ENCODE data around the gene TTC34. TPM values are rescaled to one million over a fixed set of nuclear protein-coding genes. Genes with fewer than 3 reads are reported as not detected.

The TTC34 gene
- total and polyA plus RNA-seq, 2 donors from 2014 or later, result 0.15 to 2.4 TPM

- Histone ChIP-seq H3K9me3 (ENCODE audit: control insufficient read depth in 2 of 3, insufficient read depth in 1 of 3, low read length in 3 of 3) (peaks cover 0 to 5% (median 3%) of the 10 kb centered on the region in 3 donors), H3K9ac (ENCODE audit: low read length in 3 of 3) (no peak overlapping the region), H3K27me3 (ENCODE audit: control insufficient read depth, insufficient read depth, low read length) (peaks cover 9% of the 10 kb centered on the region), H3K36me3 (ENCODE audit: control insufficient read depth in 2 of 3, insufficient read depth in 3 of 3, low read length in 3 of 3) (no peaks in the 10 kb centered on the region), H3K4me1 (ENCODE audit: control insufficient read depth in 2 of 3, insufficient read depth in 2 of 3, low read depth in 1 of 3, low read length in 3 of 3) (no peaks in the 10 kb centered on the region), H3K27ac (ENCODE audit: low read depth in 2 of 2, low read length in 2 of 2) (no peak overlapping the region), H3K4me3 (ENCODE audit: low read length in 3 of 3) (no peak overlapping the region)
- intact Hi-C loops (cut with DNase I), result no loop called here
- no peak for TF ChIP-seq CTCF (IDR thresholded peaks at IDR 0.05; ENCODE audit: borderline replicate concordance, extremely low read depth, insufficient read depth)
- FAIRE-seq (no peak), DNase-seq (no peak)
Observed at GRCh38 chr1:2632051-2632430, 169.5 kb downstream of the TTC34 start.

GRCh38 chr1:2631136-2632050, 170.1 kb downstream of the TTC34 start:
- Histone ChIP-seq H3K4me1 (ENCODE audit: control insufficient read depth in 2 of 3, insufficient read depth in 2 of 3, low read depth in 1 of 3, low read length in 3 of 3) (no peaks in the 10 kb centered on the region), H3K4me3 (ENCODE audit: low read length in 3 of 3) (no peak overlapping the region), H3K9ac (ENCODE audit: low read length in 3 of 3) (no peak overlapping the region), H3K9me3 (ENCODE audit: control insufficient read depth in 2 of 3, insufficient read depth in 1 of 3, low read length in 3 of 3) (peaks cover 0 to 3% (median 0%) of the 10 kb centered on the region in 3 donors), H3K27ac (ENCODE audit: low read depth in 2 of 2, low read length in 2 of 2) (no peak overlapping the region), H3K36me3 (ENCODE audit: control insufficient read depth in 2 of 3, insufficient read depth in 3 of 3, low read length in 3 of 3) (no peaks in the 10 kb centered on the region), H3K27me3 (ENCODE audit: control insufficient read depth, insufficient read depth, low read length) (peaks cover 13% of the 10 kb centered on the region)
- DNase-seq (peak in 3 of 5 donors; percentile 16 to 52 (median 28)), FAIRE-seq (no peak)
- no peak for TF ChIP-seq CTCF (IDR thresholded peaks at IDR 0.05; ENCODE audit: borderline replicate concordance, extremely low read depth, insufficient read depth)
- intact Hi-C loops (cut with DNase I), result no loop called here

- Histone ChIP-seq H3K36me3 (ENCODE audit: control insufficient read depth in 2 of 3, insufficient read depth in 3 of 3, low read length in 3 of 3) (no peaks in the 10 kb centered on the region), H3K9ac (ENCODE audit: low read length in 3 of 3) (no peak overlapping the region), H3K9me3 (ENCODE audit: control insufficient read depth in 2 of 3, insufficient read depth in 1 of 3, low read length in 3 of 3) (peaks cover 0 to 3% (median 0%) of the 10 kb centered on the region in 3 donors), H3K27me3 (ENCODE audit: control insufficient read depth, insufficient read depth, low read length) (peaks cover 13% of the 10 kb centered on the region), H3K4me3 (ENCODE audit: low read length in 3 of 3) (peak overlapping the region in 1 of 3 donors; percentile 35), H3K27ac (ENCODE audit: low read depth in 2 of 2, low read length in 2 of 2) (no peak overlapping the region), H3K4me1 (ENCODE audit: control insufficient read depth in 2 of 3, insufficient read depth in 2 of 3, low read depth in 1 of 3, low read length in 3 of 3) (no peaks in the 10 kb centered on the region)
- FAIRE-seq (no peak), DNase-seq (no peak)
- intact Hi-C loops (cut with DNase I), result no loop called here
- no peak for TF ChIP-seq CTCF (IDR thresholded peaks at IDR 0.05; ENCODE audit: borderline replicate concordance, extremely low read depth, insufficient read depth)
Observed at GRCh38 chr1:2630498-2631135, 170.9 kb downstream of the TTC34 start.
